Measurements from ENCODE around the gene DOCK10.
A peak's percentile ranks its signal among the peaks of the same experiment; 100 is the strongest.
"Not testable (repeated sequence)": the region's sequence is repeated elsewhere in the genome, so short reads cannot be mapped to it uniquely, and the experiment has no call there.

The DOCK10 gene

GRCh38 chr2:224919472-224920110, 122.7 kb downstream of the DOCK10 start:
- H3K27ac ChIP-seq = no peak overlapping the region
- H3K27me3 ChIP-seq = no peaks in the 10 kb centered on the region
- H3K9me3 ChIP-seq = no peaks in the 10 kb centered on the region
- TF ChIP-seq, protein P1, sequence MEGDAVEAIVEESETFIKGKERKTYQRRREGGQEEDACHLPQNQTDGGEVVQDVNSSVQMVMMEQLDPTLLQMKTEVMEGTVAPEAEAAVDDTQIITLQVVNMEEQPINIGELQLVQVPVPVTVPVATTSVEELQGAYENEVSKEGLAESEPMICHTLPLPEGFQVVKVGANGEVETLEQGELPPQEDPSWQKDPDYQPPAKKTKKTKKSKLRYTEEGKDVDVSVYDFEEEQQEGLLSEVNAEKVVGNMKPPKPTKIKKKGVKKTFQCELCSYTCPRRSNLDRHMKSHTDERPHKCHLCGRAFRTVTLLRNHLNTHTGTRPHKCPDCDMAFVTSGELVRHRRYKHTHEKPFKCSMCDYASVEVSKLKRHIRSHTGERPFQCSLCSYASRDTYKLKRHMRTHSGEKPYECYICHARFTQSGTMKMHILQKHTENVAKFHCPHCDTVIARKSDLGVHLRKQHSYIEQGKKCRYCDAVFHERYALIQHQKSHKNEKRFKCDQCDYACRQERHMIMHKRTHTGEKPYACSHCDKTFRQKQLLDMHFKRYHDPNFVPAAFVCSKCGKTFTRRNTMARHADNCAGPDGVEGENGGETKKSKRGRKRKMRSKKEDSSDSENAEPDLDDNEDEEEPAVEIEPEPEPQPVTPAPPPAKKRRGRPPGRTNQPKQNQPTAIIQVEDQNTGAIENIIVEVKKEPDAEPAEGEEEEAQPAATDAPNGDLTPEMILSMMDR (IDR thresholded peaks at IDR 0.05) = no peak
- no peaks in the 10 kb centered on the region for H3K36me3 ChIP-seq
- H3K4me1 ChIP-seq (ENCODE audit: control insufficient read depth in 1 of 2, insufficient read depth in 1 of 2, low read depth in 1 of 2, low read length in 1 of 2) = no peaks in the 10 kb centered on the region
- no peak overlapping the region for H3K4me3 ChIP-seq (ENCODE audit: low read depth in 1 of 2, low read length in 1 of 2)

- Histone ChIP-seq H3K9me3 (no peaks in the 10 kb centered on the region), H3K27me3 (no peaks in the 10 kb centered on the region), H3K27ac (no peak overlapping the region), H3K4me3 (ENCODE audit: low read depth in 1 of 2, low read length in 1 of 2) (no peak overlapping the region), H3K36me3 (no peaks in the 10 kb centered on the region), H3K4me1 (ENCODE audit: control insufficient read depth in 1 of 2, insufficient read depth in 1 of 2, low read depth in 1 of 2, low read length in 1 of 2) (no peaks in the 10 kb centered on the region)
- TF ChIP-seq, protein P1 (IDR thresholded peaks at IDR 0.05) = no peak
These were observed 123.4 kb downstream of the DOCK10 start for GRCh38 chr2:224918626-224919471.

DNA sequence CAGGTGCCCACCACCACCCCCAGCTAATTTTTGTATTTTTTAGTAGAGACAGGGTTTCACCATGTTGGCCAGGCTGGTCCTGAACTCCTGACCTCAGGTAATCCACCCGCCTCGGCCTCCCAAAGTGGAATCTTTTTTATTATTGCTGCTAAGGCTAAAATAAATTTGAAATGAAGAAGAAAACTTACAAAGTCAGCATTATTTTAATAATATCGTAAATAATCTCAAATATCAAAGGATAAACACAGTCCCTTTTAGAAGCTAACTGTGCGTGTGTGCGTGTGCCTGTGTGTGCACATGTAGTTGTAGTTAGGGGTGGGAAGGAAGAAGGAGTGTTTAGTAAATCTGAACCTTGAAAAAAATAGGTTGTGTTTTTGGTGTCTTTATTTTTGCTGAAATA, 125.0 kb downstream of the DOCK10 start:
- not testable (repeated sequence) for H3K27me3 ChIP-seq; H3K4me1 ChIP-seq (ENCODE audit: control insufficient read depth in 1 of 2, insufficient read depth in 1 of 2, low read depth in 1 of 2, low read length in 1 of 2); H3K27ac ChIP-seq; H3K4me3 ChIP-seq (ENCODE audit: low read depth in 1 of 2, low read length in 1 of 2); H3K36me3 ChIP-seq; H3K9me3 ChIP-seq

GRCh38 chr2:224915136-224915535, 127.1 kb downstream of the DOCK10 start:
- no peak overlapping the region for H3K4me3 ChIP-seq (ENCODE audit: low read depth in 1 of 2, low read length in 1 of 2)
- no peaks in the 10 kb centered on the region for H3K9me3 ChIP-seq
- H3K27me3 ChIP-seq = no peaks in the 10 kb centered on the region
- H3K27ac ChIP-seq = no peak overlapping the region
- H3K4me1 ChIP-seq (ENCODE audit: control insufficient read depth in 1 of 2, insufficient read depth in 1 of 2, low read depth in 1 of 2, low read length in 1 of 2) = peaks cover 3 to 9% of the 10 kb centered on the region in 2 experiments
- H3K36me3 ChIP-seq = no peaks in the 10 kb centered on the region
- TF ChIP-seq, protein P1 (IDR thresholded peaks at IDR 0.05) = no peak

DNA sequence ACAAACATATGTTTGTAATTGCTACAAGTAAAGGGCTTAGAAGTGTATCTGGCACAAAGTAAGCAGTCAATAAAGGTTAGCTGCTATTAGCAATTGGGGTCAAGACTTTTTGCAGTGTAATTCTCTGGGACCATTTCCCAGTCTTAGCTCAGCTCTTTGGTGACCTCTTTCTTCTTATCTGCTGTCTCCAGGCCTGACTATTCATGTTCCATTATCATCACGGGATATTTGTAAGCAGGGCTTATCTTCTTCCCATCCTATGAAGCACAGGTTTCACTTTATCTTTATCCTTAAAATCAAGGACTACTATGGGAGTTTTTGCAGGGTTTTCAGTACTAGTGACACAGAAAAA, 131.7 kb downstream of the DOCK10 start:
- TF ChIP-seq, protein P1 (IDR thresholded peaks at IDR 0.05) = no peak
- H3K27ac ChIP-seq = peak overlapping the region; percentile 73
- no peaks in the 10 kb centered on the region for H3K36me3 ChIP-seq
- H3K4me3 ChIP-seq (ENCODE audit: low read depth in 1 of 2, low read length in 1 of 2) = no peak overlapping the region
- no peaks in the 10 kb centered on the region for H3K27me3 ChIP-seq
- peaks cover 13 to 20% of the 10 kb centered on the region in 2 experiments for H3K4me1 ChIP-seq (ENCODE audit: control insufficient read depth in 1 of 2, insufficient read depth in 1 of 2, low read depth in 1 of 2, low read length in 1 of 2)
- H3K9me3 ChIP-seq = no peaks in the 10 kb centered on the region

Data from neutrophil (primary cell).